Neural cell (in vitro differentiated cells): ENCODE data around the gene COL17A1. TPM values are rescaled to one million over a fixed set of nuclear protein-coding genes. Genes with fewer than 3 reads are reported as not detected.

ENCODE experiments used
- H2AFZ ChIP-seq: fragments of 200-600, 300-800 bp; sonication (generic), shearing (Covaris generic); 2 replicates; pipeline ENCODE4 v1.6.0; 2014; ENCODE audit warnings: low read depth, mild to moderate bottlenecking, antibody characterized with exemption, low read length, moderate library complexity
- H3F3A ChIP-seq: fragments of 200-600 bp; shearing (Covaris generic); 2 replicates; pipeline ENCODE4 v1.6.1; 2016; ENCODE audit warnings: mild to moderate bottlenecking, moderate library complexity, mixed read lengths, antibody characterized with exemption, low read length; ENCODE audit not compliant: insufficient read depth, poor library complexity, severe bottlenecking
- H3K27ac ChIP-seq: fragments of 200-600, 300-800 bp; sonication (generic), shearing (Covaris generic); 2 replicates; pipeline ENCODE4 v1.5.1; 2014; ENCODE audit warnings: mild to moderate bottlenecking, low read length, moderate library complexity
- H3K27me3 ChIP-seq: fragments of 300-800, 200-600 bp; sonication (generic), shearing (Covaris generic); 2 replicates; pipeline ENCODE4 v1.6.0; 2014; ENCODE audit warnings: mild to moderate bottlenecking, low read depth, low read length, moderate library complexity; ENCODE audit not compliant: insufficient read depth
- H3K36me3 ChIP-seq: fragments of 300-800, 200-600 bp; sonication (generic), shearing (Covaris generic); 2 replicates; pipeline ENCODE4 v1.5.1; 2014; ENCODE audit warnings: mild to moderate bottlenecking, antibody characterized with exemption, low read length, moderate library complexity; ENCODE audit not compliant: insufficient read depth
- H3K4me2 ChIP-seq: fragments of 300-800, 200-600 bp; sonication (generic), shearing (Covaris generic); 2 replicates; pipeline ENCODE4 v1.6.0; 2014; ENCODE audit warnings: mild to moderate bottlenecking, low read length
- H3K4me3 ChIP-seq: fragments of 300-800, 200-600 bp; sonication (generic), shearing (Covaris generic); 2 replicates; pipeline ENCODE4 v1.5.1; 2014; ENCODE audit warnings: mild to moderate bottlenecking, low read length, moderate library complexity
- H3K79me2 ChIP-seq: fragments of 200-600 bp; shearing (Covaris generic); replicated peaks from 2 replicates; pipeline ENCODE4 v1.6.0; 2014; ENCODE audit warnings: mild to moderate bottlenecking, low read length, moderate library complexity; ENCODE audit not compliant: insufficient read depth
- H3K9ac ChIP-seq: fragments of 300-800, 200-600 bp; sonication (generic), shearing (Covaris generic); 2 replicates; pipeline ENCODE4 v1.6.1; 2016; ENCODE audit warnings: mild to moderate bottlenecking, low read length, mixed read lengths
- H3K9me2 ChIP-seq: fragments of 200-600 bp; shearing (Covaris generic); 2 replicates; pipeline ENCODE4 v1.6.1; 2016; ENCODE audit warnings: mild to moderate bottlenecking, low read length, mixed read lengths; ENCODE audit not compliant: insufficient read depth
- H3K9me3 ChIP-seq: fragments of 200-600, 300-800 bp; sonication (generic), shearing (Covaris generic); 2 replicates; pipeline ENCODE4 v1.6.1; 2016; ENCODE audit warnings: mild to moderate bottlenecking, mixed run types, low read length, moderate library complexity, mixed read lengths
- H4K20me1 ChIP-seq: fragments of 200-600 bp; shearing (Covaris generic); 2 replicates; pipeline ENCODE4 v1.6.1; 2016; ENCODE audit warnings: mild to moderate bottlenecking, mixed run types; ENCODE audit not compliant: insufficient read depth
- EP300 ChIP-seq: fragments of 450-650 bp; conservative IDR thresholded peaks from 2 replicates; pipeline ENCODE4 v1.6.1; 2014; ENCODE audit warnings: antibody characterized with exemption, mild to moderate bottlenecking, moderate library complexity; ENCODE audit not compliant: poor library complexity, severe bottlenecking
- EZH2 ChIP-seq: fragments of 200-600, 300-800 bp; shearing (Covaris generic), sonication (generic); IDR thresholded peaks from 2 replicates; pipeline ENCODE4 v1.6.1; 2014; ENCODE audit warnings: antibody characterized with exemption, low read length, borderline replicate concordance, mild to moderate bottlenecking; ENCODE audit not compliant: insufficient read depth, poor library complexity, severe bottlenecking
- MXI1 ChIP-seq: fragments of 450-650 bp; conservative IDR thresholded peaks from 2 replicates; pipeline ENCODE4 v1.6.1; 2014; ENCODE audit warnings: antibody characterized with exemption, mild to moderate bottlenecking; ENCODE audit not compliant: poor library complexity, severe bottlenecking
- POLR2AphosphoS5 ChIP-seq: IDR thresholded peaks from 2 replicates; pipeline ENCODE4 v1.6.1; 2012
- RAD21 ChIP-seq: fragments of 450-650 bp; conservative IDR thresholded peaks from 2 replicates; pipeline ENCODE4 v1.6.1; 2014; ENCODE audit warnings: antibody characterized with exemption, mild to moderate bottlenecking, moderate library complexity
- SMC3 ChIP-seq: fragments of 450-650 bp; conservative IDR thresholded peaks from 2 replicates; pipeline ENCODE4 v1.6.1; 2014; ENCODE audit warnings: antibody characterized with exemption, mild to moderate bottlenecking, moderate library complexity; ENCODE audit not compliant: poor library complexity
- TAF1 ChIP-seq: IDR thresholded peaks from 2 replicates; pipeline ENCODE4 v1.6.1; 2012; ENCODE audit warnings: low read depth
- polyA plus RNA-seq: library from polyadenylated mRNA; depleted of rRNA; stranded (reverse); fragments of >200 nt; gene quantifications from 2 replicates; pipeline ENCODE4 v1.2.3, GENCODE V29; 2014
- TF ChIP-seq, protein P1 (sequence below): IDR thresholded peaks from 2 replicates; pipeline ENCODE4 v1.6.1; 2012; ENCODE audit warnings: borderline replicate concordance
- TF ChIP-seq, protein P2 (sequence below): fragments of 450-650 bp; IDR thresholded peaks from 2 replicates; pipeline ENCODE4 v1.5.1; 2014; ENCODE audit warnings: antibody characterized with exemption, mild to moderate bottlenecking, moderate library complexity; ENCODE audit not compliant: poor library complexity, severe bottlenecking

COL17A1 gene
- polyA plus RNA-seq, 1 donor from 2014 or later = not detected

DNA sequence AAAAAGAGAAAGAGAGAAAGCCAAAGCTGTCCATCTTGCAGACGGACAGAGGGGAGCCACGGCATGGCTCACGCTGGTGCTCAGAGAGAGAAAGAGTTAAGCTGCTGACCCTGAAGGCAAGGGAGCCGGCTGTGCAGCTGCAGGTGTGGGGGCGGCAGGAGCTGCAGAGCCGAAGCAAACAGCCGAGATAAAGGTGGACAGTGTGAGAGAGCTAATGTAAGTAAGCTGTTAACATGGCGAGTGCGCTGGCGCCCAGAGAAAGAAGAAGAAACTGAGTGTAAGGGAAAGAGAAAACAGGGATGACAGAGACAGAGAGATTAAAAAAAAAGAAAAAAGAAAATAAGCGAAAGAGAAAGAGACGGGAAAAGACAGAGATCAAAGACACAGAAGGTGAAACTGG, 18.2 kb downstream of the COL17A1 start:
- no peak overlapping the region for H2AFZ ChIP-seq

DNA sequence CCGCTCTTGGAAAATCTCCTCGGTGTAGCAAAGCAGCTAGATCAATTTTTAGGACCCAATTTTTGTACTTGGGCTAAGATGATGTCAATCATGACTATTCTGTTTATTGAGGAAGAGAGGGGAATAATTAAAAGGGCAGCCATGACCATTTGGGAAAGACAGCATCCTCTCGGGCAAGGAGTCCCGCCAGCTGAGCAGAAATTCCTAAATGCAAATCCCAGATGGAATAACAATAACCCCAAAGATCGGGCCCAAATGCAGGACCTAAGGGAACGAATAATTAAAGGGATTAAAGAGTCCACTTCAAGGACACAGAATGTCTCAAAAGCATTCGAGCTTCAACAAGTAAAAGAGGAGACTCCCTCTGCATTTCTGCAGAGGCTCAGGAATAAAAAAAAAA, 18.7 kb downstream of the COL17A1 start:
- Histone ChIP-seq H3K9me3 (no peaks in the 10 kb centered on the region), H3K79me2 (no peaks in the 10 kb centered on the region), H3K9ac (no peak overlapping the region), H3K4me2 (no peak overlapping the region), H3K27ac (no peak overlapping the region), H3K36me3 (no peaks in the 10 kb centered on the region), H4K20me1 (no peaks in the 10 kb centered on the region), H3K9me2 (no peaks in the 10 kb centered on the region), H3K27me3 (no peaks in the 10 kb centered on the region), H3F3A (no peaks in the 10 kb centered on the region), H2AFZ (no peak overlapping the region), H3K4me3 (no peak overlapping the region)
- TF ChIP-seq RAD21 = no peak
- no peak for TF ChIP-seq EP300
- TF ChIP-seq SMC3 = no peak
- TF ChIP-seq, protein P1, sequence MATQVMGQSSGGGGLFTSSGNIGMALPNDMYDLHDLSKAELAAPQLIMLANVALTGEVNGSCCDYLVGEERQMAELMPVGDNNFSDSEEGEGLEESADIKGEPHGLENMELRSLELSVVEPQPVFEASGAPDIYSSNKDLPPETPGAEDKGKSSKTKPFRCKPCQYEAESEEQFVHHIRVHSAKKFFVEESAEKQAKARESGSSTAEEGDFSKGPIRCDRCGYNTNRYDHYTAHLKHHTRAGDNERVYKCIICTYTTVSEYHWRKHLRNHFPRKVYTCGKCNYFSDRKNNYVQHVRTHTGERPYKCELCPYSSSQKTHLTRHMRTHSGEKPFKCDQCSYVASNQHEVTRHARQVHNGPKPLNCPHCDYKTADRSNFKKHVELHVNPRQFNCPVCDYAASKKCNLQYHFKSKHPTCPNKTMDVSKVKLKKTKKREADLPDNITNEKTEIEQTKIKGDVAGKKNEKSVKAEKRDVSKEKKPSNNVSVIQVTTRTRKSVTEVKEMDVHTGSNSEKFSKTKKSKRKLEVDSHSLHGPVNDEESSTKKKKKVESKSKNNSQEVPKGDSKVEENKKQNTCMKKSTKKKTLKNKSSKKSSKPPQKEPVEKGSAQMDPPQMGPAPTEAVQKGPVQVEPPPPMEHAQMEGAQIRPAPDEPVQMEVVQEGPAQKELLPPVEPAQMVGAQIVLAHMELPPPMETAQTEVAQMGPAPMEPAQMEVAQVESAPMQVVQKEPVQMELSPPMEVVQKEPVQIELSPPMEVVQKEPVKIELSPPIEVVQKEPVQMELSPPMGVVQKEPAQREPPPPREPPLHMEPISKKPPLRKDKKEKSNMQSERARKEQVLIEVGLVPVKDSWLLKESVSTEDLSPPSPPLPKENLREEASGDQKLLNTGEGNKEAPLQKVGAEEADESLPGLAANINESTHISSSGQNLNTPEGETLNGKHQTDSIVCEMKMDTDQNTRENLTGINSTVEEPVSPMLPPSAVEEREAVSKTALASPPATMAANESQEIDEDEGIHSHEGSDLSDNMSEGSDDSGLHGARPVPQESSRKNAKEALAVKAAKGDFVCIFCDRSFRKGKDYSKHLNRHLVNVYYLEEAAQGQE = no peak
- TF ChIP-seq POLR2AphosphoS5 = no peak
- TF ChIP-seq, protein P2, sequence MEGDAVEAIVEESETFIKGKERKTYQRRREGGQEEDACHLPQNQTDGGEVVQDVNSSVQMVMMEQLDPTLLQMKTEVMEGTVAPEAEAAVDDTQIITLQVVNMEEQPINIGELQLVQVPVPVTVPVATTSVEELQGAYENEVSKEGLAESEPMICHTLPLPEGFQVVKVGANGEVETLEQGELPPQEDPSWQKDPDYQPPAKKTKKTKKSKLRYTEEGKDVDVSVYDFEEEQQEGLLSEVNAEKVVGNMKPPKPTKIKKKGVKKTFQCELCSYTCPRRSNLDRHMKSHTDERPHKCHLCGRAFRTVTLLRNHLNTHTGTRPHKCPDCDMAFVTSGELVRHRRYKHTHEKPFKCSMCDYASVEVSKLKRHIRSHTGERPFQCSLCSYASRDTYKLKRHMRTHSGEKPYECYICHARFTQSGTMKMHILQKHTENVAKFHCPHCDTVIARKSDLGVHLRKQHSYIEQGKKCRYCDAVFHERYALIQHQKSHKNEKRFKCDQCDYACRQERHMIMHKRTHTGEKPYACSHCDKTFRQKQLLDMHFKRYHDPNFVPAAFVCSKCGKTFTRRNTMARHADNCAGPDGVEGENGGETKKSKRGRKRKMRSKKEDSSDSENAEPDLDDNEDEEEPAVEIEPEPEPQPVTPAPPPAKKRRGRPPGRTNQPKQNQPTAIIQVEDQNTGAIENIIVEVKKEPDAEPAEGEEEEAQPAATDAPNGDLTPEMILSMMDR = no peak
- TF ChIP-seq TAF1 = no peak
- TF ChIP-seq MXI1 = no peak
- no peak for TF ChIP-seq EZH2

More for the DNA sequence above, 18.2 kb downstream of the COL17A1 start:
- no peak overlapping the region for H3K27ac ChIP-seq
- TF ChIP-seq EZH2 (no peak), TAF1 (no peak), RAD21 (no peak), SMC3 (no peak), MXI1 (no peak), POLR2AphosphoS5 (no peak), EP300 (no peak)
- TF ChIP-seq, protein P2 = no peak
- no peak overlapping the region for H3K4me2 ChIP-seq
- no peaks in the 10 kb centered on the region for H3K9me2 ChIP-seq
- no peaks in the 10 kb centered on the region for H4K20me1 ChIP-seq
- no peaks in the 10 kb centered on the region for H3K36me3 ChIP-seq
- H3K9me3 ChIP-seq = no peaks in the 10 kb centered on the region
- no peaks in the 10 kb centered on the region for H3F3A ChIP-seq
- H3K9ac ChIP-seq = no peak overlapping the region
- no peaks in the 10 kb centered on the region for H3K27me3 ChIP-seq
- no peaks in the 10 kb centered on the region for H3K79me2 ChIP-seq
- no peak overlapping the region for H3K4me3 ChIP-seq
